ENCODE measurements around the gene DEGS1. TPM values are rescaled to one million over a fixed set of nuclear protein-coding genes. Genes with fewer than 3 reads are reported as not detected.

The DEGS1 gene
- total and polyA plus RNA-seq, 9 donors: 35.7 to 113 (median 47.3) TPM

DNA sequence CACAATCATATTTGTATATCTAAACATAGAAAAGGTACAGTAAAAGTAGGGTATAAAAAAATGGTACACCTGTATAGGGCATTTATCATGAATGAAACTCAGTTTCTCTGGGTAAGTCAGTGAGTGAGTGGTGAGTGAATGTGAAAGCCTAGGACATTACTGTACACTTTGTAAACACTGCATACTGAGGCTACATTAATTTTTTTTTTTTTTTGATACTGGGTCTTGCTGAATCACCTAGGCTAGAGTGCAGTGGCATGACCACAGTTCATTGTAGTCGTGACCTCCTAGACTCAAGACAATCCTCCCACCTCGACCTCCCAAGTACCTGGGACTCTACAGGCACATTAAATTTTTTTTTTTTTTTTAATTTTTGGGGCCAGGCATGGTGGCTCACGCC, 41.3 kb upstream of the DEGS1 start:
- Histone ChIP-seq H3K9me3 (no peaks in the 10 kb centered on the region), H3K4me3 (no peak overlapping the region), H3K27ac (no peak overlapping the region), H3K36me3 (no peaks in the 10 kb centered on the region), H3K4me1 (ENCODE audit: insufficient read depth) (no peaks in the 10 kb centered on the region), H3K27me3 (no peaks in the 10 kb centered on the region)
- WGBS, 3 donors: 81 to 95% (median 94%) methylated on average over 3 of the region's 3 CpGs
- no peak for TF ChIP-seq POLR2A (IDR thresholded peaks at IDR 0.05)
- no peak for TF ChIP-seq EP300 (IDR thresholded peaks at IDR 0.05)
- TF ChIP-seq, protein P1, sequence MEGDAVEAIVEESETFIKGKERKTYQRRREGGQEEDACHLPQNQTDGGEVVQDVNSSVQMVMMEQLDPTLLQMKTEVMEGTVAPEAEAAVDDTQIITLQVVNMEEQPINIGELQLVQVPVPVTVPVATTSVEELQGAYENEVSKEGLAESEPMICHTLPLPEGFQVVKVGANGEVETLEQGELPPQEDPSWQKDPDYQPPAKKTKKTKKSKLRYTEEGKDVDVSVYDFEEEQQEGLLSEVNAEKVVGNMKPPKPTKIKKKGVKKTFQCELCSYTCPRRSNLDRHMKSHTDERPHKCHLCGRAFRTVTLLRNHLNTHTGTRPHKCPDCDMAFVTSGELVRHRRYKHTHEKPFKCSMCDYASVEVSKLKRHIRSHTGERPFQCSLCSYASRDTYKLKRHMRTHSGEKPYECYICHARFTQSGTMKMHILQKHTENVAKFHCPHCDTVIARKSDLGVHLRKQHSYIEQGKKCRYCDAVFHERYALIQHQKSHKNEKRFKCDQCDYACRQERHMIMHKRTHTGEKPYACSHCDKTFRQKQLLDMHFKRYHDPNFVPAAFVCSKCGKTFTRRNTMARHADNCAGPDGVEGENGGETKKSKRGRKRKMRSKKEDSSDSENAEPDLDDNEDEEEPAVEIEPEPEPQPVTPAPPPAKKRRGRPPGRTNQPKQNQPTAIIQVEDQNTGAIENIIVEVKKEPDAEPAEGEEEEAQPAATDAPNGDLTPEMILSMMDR (IDR thresholded peaks at IDR 0.05): no peak
- DNase-seq: no peak
- intact Hi-C loops (cut with DNase I): no loop called here

DNA sequence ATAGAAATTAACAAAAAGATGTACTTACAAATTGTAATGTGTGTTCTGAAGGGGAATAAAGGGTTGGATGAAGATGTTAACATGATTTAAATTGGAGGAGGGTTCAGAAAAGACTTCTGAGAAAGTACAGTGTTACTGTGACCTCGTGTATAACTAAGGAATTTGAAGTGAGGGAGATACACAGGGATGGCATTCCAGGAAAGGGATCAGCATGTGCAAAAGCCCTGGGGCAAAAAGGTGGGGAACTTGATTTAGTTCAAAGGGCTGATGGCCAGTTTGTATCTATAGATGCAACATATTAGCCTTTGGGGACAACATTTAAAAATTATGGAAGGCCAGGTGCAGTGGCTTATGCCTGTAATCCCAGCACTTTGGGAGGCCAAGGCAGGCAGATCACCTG, 33.3 kb upstream of the DEGS1 start:
- intact Hi-C loops (cut with DNase I): no loop called here

DNA sequence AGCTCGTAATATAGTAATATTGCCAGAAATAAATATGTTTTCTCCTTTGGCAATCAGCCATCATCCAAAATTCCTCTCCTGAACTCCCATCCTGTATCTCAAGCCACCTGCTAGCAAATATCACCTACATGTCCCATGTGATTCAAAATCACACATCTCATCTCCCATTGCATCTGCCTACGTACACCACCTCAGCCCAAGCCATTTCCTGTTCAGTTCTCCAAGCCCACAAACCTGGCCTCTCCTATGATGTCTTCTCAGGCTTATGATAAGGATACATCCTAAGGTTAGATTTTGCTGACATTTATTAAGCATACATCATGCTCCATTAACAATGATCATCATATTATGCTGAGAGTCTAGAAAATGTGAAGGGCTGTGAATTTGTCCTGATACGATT, 31.9 kb upstream of the DEGS1 start:
- DNase-seq: no peak
- H3K4me1 ChIP-seq (ENCODE audit: insufficient read depth): no peaks in the 10 kb centered on the region
- H3K4me3 ChIP-seq: no peak overlapping the region
- WGBS, 3 donors: 75 to 84% (median 80%) methylated on average over 3 of the region's 3 CpGs
- no peak overlapping the region for H3K27ac ChIP-seq
- intact Hi-C loops (cut with DNase I): no loop called here
- no peaks in the 10 kb centered on the region for H3K9me3 ChIP-seq
- no peak for TF ChIP-seq POLR2A (IDR thresholded peaks at IDR 0.05)
- no peaks in the 10 kb centered on the region for H3K27me3 ChIP-seq
- H3K36me3 ChIP-seq: no peaks in the 10 kb centered on the region

More for the DNA sequence above, 33.3 kb upstream of the DEGS1 start:
- Histone ChIP-seq H3K4me3 (no peak overlapping the region), H3K36me3 (no peaks in the 10 kb centered on the region), H3K9me3 (no peaks in the 10 kb centered on the region), H3K27ac (no peak overlapping the region), H3K27me3 (no peaks in the 10 kb centered on the region), H3K4me1 (ENCODE audit: insufficient read depth) (no peaks in the 10 kb centered on the region)
- DNase-seq: no peak
- no peak for TF ChIP-seq EP300 (IDR thresholded peaks at IDR 0.05)
- TF ChIP-seq, protein P1 (IDR thresholded peaks at IDR 0.05): no peak
- no peak for TF ChIP-seq POLR2A (IDR thresholded peaks at IDR 0.05)
- WGBS, 3 donors: 42 to 67% (median 61%) methylated on average over 1 of the region's 1 CpG

DNA sequence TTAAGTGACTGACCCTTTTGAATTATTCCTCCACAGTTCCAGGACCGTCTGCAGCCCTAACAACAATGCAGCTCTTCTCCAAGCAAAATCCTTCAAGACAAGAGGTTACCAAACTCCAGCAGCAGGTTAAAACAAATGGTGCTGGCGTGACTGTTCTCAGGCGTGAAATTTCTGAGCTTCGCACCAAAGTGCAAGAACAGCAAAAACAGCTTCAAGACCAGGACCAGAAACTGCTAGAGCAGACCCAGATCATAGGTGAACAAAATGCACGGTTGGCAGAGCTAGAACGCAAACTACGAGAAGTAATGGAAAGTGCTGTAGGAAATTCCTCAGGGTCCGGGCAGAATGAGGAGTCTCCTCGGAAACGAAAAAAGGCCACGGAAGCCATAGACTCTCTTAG, 25.7 kb upstream of the DEGS1 start:
- Histone ChIP-seq H3K36me3 (no peaks in the 10 kb centered on the region), H3K27ac (no peak overlapping the region), H3K9me3 (no peaks in the 10 kb centered on the region), H3K27me3 (no peaks in the 10 kb centered on the region), H3K4me1 (ENCODE audit: insufficient read depth) (no peaks in the 10 kb centered on the region), H3K4me3 (no peak overlapping the region)
- TF ChIP-seq POLR2A (IDR thresholded peaks at IDR 0.05): no peak
- TF ChIP-seq EP300 (IDR thresholded peaks at IDR 0.05): no peak
- TF ChIP-seq, protein P1 (IDR thresholded peaks at IDR 0.05): no peak
- no peak for DNase-seq
- 88 to 90% (median 89%) methylated on average over 11 of the region's 11 CpGs for WGBS, 3 donors
- intact Hi-C loops (cut with DNase I): no loop called here

DNA sequence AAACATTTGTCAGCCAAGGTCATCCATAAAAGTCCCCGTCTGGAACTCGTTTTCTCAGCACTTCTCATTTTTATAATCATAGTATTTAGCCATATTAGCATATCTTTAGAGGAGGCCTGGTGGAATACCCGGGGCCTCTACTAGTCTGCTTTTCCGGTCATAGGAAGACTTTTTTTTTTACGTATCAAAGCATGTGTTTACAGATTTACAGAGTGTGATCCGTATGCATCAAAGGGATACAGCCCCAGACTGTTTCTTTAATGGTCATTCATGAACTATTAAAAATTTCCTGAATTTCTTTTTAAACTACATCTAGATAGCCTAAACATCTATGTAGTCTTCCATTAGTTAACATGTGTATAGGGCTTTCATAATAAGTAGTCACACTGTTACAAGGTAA, 23.5 kb upstream of the DEGS1 start:
- H3K36me3 ChIP-seq: no peaks in the 10 kb centered on the region
- intact Hi-C loops (cut with DNase I): no loop called here
- H3K9me3 ChIP-seq: no peaks in the 10 kb centered on the region
- TF ChIP-seq, protein P1 (IDR thresholded peaks at IDR 0.05): no peak
- no peak for TF ChIP-seq EP300 (IDR thresholded peaks at IDR 0.05)
- no peak for TF ChIP-seq POLR2A (IDR thresholded peaks at IDR 0.05)
- WGBS, 3 donors: 26 to 46% (median 36%) methylated on average over 6 of the region's 6 CpGs
- no peak overlapping the region for H3K27ac ChIP-seq
- no peak overlapping the region for H3K4me3 ChIP-seq
- no peak for DNase-seq
- H3K4me1 ChIP-seq (ENCODE audit: insufficient read depth): no peaks in the 10 kb centered on the region
- H3K27me3 ChIP-seq: no peaks in the 10 kb centered on the region

All from ovary (tissue), 9 donors.